ENCODE results near the gene ATG101. TPM values are rescaled to one million over a fixed set of nuclear protein-coding genes. Genes with fewer than 3 reads are reported as not detected.

Gene ATG101
- total and polyA plus RNA-seq, 2 of the 13 experiments (the other 11 are each of a cell fraction or from before 2014, with no cell fraction given): 58.2 to 67.7 TPM

- TF ChIP-seq, protein P1, sequence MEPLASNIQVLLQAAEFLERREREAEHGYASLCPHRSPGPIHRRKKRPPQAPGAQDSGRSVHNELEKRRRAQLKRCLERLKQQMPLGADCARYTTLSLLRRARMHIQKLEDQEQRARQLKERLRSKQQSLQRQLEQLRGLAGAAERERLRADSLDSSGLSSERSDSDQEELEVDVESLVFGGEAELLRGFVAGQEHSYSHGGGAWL (CRISPR knock-in tag; IDR thresholded peaks at IDR 0.05): no peak
- no peak for TF ChIP-seq ZNF235 (CRISPR knock-in tag; IDR thresholded peaks at IDR 0.05; ENCODE audit: borderline replicate concordance)
- no peak for TF ChIP-seq ZFP36 (IDR thresholded peaks at IDR 0.05; ENCODE audit: borderline replicate concordance, low read depth, low read length, partially characterized antibody)
- TF ChIP-seq SRF (IDR thresholded peaks at IDR 0.05; ENCODE audit: low read depth, low read length): no peak
- TF ChIP-seq ERF (CRISPR knock-in tag; IDR thresholded peaks at IDR 0.05): no peak
- TF ChIP-seq ZFP1 (CRISPR knock-in tag; IDR thresholded peaks at IDR 0.05): no peak
- TF ChIP-seq POLR2G (IDR thresholded peaks at IDR 0.05; ENCODE audit: low read depth, low read length): no peak
- no peak for TF ChIP-seq PRPF4 (IDR thresholded peaks at IDR 0.05; ENCODE audit: low read depth, low read length, poor library complexity, severe bottlenecking)
- no peak for TF ChIP-seq YY1 (IDR thresholded peaks at IDR 0.05; ENCODE audit: insufficient read depth, insufficient replicate concordance, low read depth, low read length)
- no peak for TF ChIP-seq PREB (CRISPR knock-in tag; IDR thresholded peaks at IDR 0.05)
- TF ChIP-seq ZNF484 (CRISPR knock-in tag; IDR thresholded peaks at IDR 0.05; ENCODE audit: borderline replicate concordance, low read depth): no peak
- 0 out of 2 replicates have a peak, but pooled peaks have one; percentile 2 for TF ChIP-seq KDM5B (CRISPR knock-in tag; IDR thresholded peaks at IDR 0.05; ENCODE audit: borderline replicate concordance)
- 0 out of 2 replicates have a peak, but pooled peaks have one; percentile 24 for TF ChIP-seq ZNF790 (CRISPR knock-in tag; IDR thresholded peaks at IDR 0.05; ENCODE audit: borderline replicate concordance)
- TF ChIP-seq SMAD3 (CRISPR knock-in tag; IDR thresholded peaks at IDR 0.05): no peak
- no peak for TF ChIP-seq HMG20A (CRISPR knock-in tag; IDR thresholded peaks at IDR 0.05; ENCODE audit: borderline replicate concordance)
- no peak for TF ChIP-seq ONECUT2 (CRISPR knock-in tag; IDR thresholded peaks at IDR 0.05)
- TF ChIP-seq ZNF264 (CRISPR knock-in tag; IDR thresholded peaks at IDR 0.05): no peak
- no peak for TF ChIP-seq ZNF550 (CRISPR knock-in tag; IDR thresholded peaks at IDR 0.05; ENCODE audit: borderline replicate concordance)
- 0 out of 2 replicates have a peak, but pooled peaks have one; percentile 32 for TF ChIP-seq AKAP8 (CRISPR knock-in tag; IDR thresholded peaks at IDR 0.05)
Observed at GRCh38 chr12:52070185-52070925, 577 bp downstream of the ATG101 start (continued).

Data from HepG2 (cell line).